Ascending aorta (tissue), 2 donors: Measurements from ENCODE around the gene KANSL1. TPM values are rescaled to one million over a fixed set of nuclear protein-coding genes. Genes with fewer than 3 reads are reported as not detected.

Experiments used
- DNase-seq, 2 donors: peaks; one replicate each; pipeline ENCODE4 v3.0.0-alpha.2; 2019; ENCODE audit warnings: low spot score in 2 of 2
- H3K27ac ChIP-seq, 2 donors: fragments of 200-600 bp; sonication (generic); one replicate each; pipeline ENCODE4 v1.5.1; 2016 to 2017; ENCODE audit warnings: mild to moderate bottlenecking in 1 of 2
- H3K27me3 ChIP-seq: fragments of 200-600 bp; sonication (generic); one replicate; pipeline ENCODE4 v1.5.1; 2017
- H3K36me3 ChIP-seq, 2 donors: fragments of 200-600 bp; sonication (generic); one replicate each; pipeline ENCODE4 v1.5.1; 2016
- H3K4me1 ChIP-seq, 2 donors: fragments of 200-600 bp; sonication (generic); one replicate each; pipeline ENCODE4 v1.5.1; 2016 to 2017; ENCODE audit warnings: mild to moderate bottlenecking in 1 of 2
- H3K4me3 ChIP-seq, 2 donors: fragments of 200-600 bp; sonication (generic); one replicate each; pipeline ENCODE4 v1.5.1; 2016 to 2017; ENCODE audit warnings: mild to moderate bottlenecking in 1 of 2
- H3K9me3 ChIP-seq, 2 donors: fragments of 200-600 bp; sonication (generic); one replicate each; pipeline ENCODE4 v1.5.1; 2016
- CTCF ChIP-seq, 3 experiments: fragments of 200-600 bp in 2 of 3; fragments of 450-650 bp in 1 of 3; sonication (generic) in 2 of 3; IDR thresholded peaks; one replicate each; pipeline ENCODE4 v1.5.1; 2016 to 2019; ENCODE audit warnings: antibody characterized with exemption in 3 of 3, mild to moderate bottlenecking in 1 of 3, moderate library complexity in 1 of 3
- intact Hi-C: fragments of 100-400 bp; cut with DNase I; formaldehyde crosslinking; loops from one replicate; pipeline ENCODE4 v1.15.1; 2023
- total RNA-seq: library from RNA; depleted of rRNA; stranded (reverse); fragments of >200 nt; gene quantifications from one replicate; pipeline ENCODE4 v1.1.0, GENCODE V29; 2016

KANSL1 gene
- total RNA-seq, 1 donor from 2014 or later = 53.5 TPM

DNA sequence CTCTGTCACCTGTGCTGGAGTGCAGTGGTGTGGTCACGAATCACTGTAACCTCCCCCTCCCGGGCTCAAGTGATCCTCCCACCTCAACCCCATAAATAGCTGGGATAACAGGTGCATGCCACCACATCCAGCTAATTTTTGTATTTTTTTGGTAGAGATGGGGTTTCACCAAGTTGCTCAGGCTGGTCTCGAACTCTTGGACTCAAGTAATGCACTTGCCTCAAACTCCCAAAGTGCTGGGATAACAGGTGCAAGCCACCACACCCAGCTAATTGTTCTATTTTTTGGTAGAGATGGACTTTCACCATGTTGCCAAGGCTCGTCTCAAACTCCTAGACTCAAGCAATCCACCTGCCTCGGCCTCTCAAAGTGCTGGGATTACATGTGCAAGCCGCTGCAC is 107.7 kb downstream of the KANSL1 start:
- TF ChIP-seq CTCF (IDR thresholded peaks at IDR 0.05) = no peak
- Histone ChIP-seq H3K4me3 (no peak overlapping the region), H3K27ac (no peak overlapping the region), H3K36me3 (no peaks in the 10 kb centered on the region), H3K4me1 (peaks cover 0 to 10% of the 10 kb centered on the region in 2 donors), H3K9me3 (no peaks in the 10 kb centered on the region), H3K27me3 (no peaks in the 10 kb centered on the region)
- no peak for DNase-seq
- intact Hi-C loops = no loop called here

DNA sequence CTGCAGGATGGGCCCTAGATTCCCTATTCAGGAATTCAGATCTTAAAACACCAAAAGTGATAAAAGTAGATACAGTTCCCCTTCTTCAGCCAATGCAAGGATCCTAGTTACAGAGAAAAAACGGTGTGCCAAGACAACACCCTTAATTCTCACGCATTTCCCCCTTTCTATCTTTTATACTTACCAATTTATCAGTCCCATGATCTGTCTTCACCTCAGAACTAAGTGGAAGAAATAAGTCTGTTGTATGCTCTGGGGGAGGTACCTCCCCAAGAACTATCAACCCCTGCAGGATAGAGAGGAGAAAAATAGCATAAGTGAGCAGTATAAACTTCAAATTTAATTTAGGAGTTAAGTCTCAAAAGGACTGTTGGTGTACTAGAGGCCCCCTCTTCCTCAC is 111.0 kb downstream of the KANSL1 start:
- Histone ChIP-seq H3K27ac (no peak overlapping the region), H3K27me3 (no peaks in the 10 kb centered on the region), H3K36me3 (no peaks in the 10 kb centered on the region), H3K4me3 (no peak overlapping the region), H3K9me3 (no peaks in the 10 kb centered on the region), H3K4me1 (peaks cover 0 to 8% of the 10 kb centered on the region in 2 donors)
- intact Hi-C loops = no loop called here
- no peak for TF ChIP-seq CTCF (IDR thresholded peaks at IDR 0.05)
- DNase-seq = no peak

DNA sequence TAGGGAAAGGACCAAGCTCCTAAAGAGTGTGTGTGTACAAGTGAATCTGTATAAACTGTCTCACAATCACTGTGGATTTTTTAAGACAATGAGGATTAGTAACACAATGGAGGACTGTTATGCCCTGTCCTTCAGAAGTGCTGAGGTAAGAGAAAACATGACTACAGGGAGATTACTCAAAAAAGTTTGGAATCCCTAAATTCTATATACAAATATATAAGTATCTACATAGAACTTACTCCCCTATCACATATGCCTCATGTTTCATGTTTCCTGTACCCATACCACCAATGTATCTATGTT is 112.3 kb downstream of the KANSL1 start:
- H3K27ac ChIP-seq = no peak overlapping the region
- no peak for DNase-seq
- intact Hi-C loops = no loop called here
- no peak overlapping the region for H3K4me3 ChIP-seq
- no peaks in the 10 kb centered on the region for H3K27me3 ChIP-seq
- H3K9me3 ChIP-seq = no peaks in the 10 kb centered on the region
- peaks cover 0 to 8% of the 10 kb centered on the region in 2 donors for H3K4me1 ChIP-seq
- TF ChIP-seq CTCF (IDR thresholded peaks at IDR 0.05) = no peak
- no peaks in the 10 kb centered on the region for H3K36me3 ChIP-seq

DNA sequence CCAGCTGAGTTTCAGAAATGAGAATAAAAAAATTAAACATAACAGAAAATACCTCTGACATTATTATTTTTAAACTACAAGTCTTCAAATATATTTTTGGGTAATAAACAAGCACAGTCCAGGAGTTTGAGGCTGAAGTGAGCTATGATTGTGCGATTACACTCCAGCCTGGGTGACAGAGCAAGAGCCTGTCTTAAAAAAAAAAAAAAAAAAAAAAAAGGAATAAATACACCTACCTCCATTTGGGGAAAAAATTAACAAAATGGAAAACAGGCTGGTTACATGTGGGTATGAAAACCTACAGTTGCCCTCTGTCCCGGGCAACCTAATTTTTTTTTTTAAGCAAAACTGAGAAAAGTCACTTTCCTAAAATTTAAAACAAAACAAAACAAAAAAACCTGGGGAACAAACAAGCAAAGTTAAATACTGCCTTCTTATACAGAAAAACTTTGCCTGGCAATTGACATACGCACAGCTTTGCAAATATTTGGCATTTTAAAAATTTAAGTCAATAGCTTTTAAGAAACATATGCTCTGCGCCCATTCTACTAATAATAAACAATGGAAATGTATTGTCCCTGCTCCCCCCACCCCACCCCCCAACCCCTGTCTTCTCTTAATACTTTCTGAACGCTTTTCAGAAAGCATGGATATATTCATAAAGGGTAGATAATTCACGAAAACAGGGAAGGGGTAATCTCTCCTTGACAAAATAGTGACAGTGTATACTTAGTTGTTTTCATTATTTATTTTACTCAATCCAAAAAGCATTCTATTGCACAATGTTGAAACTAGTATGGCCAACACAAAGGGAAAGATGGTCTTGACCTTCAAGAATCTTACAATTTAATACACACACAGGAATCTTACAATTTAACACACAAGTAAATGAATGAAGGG is 112.9 kb downstream of the KANSL1 start:
- Histone ChIP-seq H3K4me3 (no peak overlapping the region), H3K9me3 (no peaks in the 10 kb centered on the region), H3K4me1 (peaks cover 0 to 8% of the 10 kb centered on the region in 2 donors), H3K36me3 (no peaks in the 10 kb centered on the region), H3K27ac (no peak overlapping the region), H3K27me3 (no peaks in the 10 kb centered on the region)
- intact Hi-C loops = no loop called here
- no peak for DNase-seq
- no peak for TF ChIP-seq CTCF (IDR thresholded peaks at IDR 0.05)

DNA sequence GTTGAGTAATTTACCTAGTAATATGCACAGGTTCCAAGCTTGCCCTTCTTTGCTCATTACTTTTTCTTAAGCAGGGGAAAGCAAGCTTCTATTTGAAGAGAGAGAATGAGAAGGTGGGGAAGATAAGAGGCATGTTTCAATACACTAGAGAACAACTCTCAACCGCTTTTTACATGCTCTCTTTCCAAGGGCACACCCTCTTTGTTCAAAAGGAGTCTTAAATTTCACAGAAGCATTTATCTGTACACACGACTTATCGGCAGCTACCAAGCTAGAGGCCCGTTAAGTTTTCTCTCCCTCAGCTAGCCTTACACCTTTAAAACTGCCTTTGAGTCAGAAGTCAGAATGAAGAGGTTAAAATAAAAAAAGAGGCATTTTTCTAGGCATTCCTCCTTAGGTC is 114.6 kb downstream of the KANSL1 start:
- Histone ChIP-seq H3K27ac (no peak overlapping the region), H3K9me3 (no peaks in the 10 kb centered on the region), H3K4me1 (peaks cover 0 to 7% of the 10 kb centered on the region in 2 donors), H3K27me3 (no peaks in the 10 kb centered on the region), H3K4me3 (no peak overlapping the region), H3K36me3 (no peaks in the 10 kb centered on the region)
- intact Hi-C loops = no loop called here
- no peak for DNase-seq
- TF ChIP-seq CTCF (IDR thresholded peaks at IDR 0.05) = no peak
